ENCODE results near the gene C6orf89.

C6orf89 gene

GRCh38 chr6:36955136-36955535 lies 69.4 kb downstream of the C6orf89 start:
- FAIRE-seq (peak; percentile 45), DNase-seq (ENCODE audit: insufficient read length, low spot score) (no peak)
- peak; percentile 60; the same call in 1 of the 2 replicates for TF ChIP-seq SPI1 (IDR thresholded peaks at IDR 0.05; ENCODE audit: low read depth, low read length)
- TF ChIP-seq POU2F2 (IDR thresholded peaks at IDR 0.05; ENCODE audit: low read depth, low read length) = no peak

- FAIRE-seq = no peak
- DNase-seq (ENCODE audit: insufficient read length, low spot score) = no peak
- TF ChIP-seq PAX5 (IDR thresholded peaks at IDR 0.05; ENCODE audit: insufficient read depth, low read length, severe bottlenecking) (no peak), POLR2A (IDR thresholded peaks at IDR 0.05; ENCODE audit: low read depth, low read length) (no peak), POLR2AphosphoS5 (IDR thresholded peaks at IDR 0.05; ENCODE audit: low read depth, low read length) (no peak), TAF1 (IDR thresholded peaks at IDR 0.05; ENCODE audit: low read depth, low read length) (no peak), SPI1 (IDR thresholded peaks at IDR 0.05; ENCODE audit: low read depth, low read length) (no peak), POU2F2 (IDR thresholded peaks at IDR 0.05; ENCODE audit: low read depth, low read length) (no peak)
Observed at GRCh38 chr6:36955671-36956445, 70.1 kb downstream of the C6orf89 start.

- FAIRE-seq = no peak
- TF ChIP-seq POU2F2 (IDR thresholded peaks at IDR 0.05; ENCODE audit: low read depth, low read length) (no peak), PAX5 (IDR thresholded peaks at IDR 0.05; ENCODE audit: insufficient read depth, low read length, severe bottlenecking) (no peak), SPI1 (IDR thresholded peaks at IDR 0.05; ENCODE audit: low read depth, low read length) (no peak), POLR2A (IDR thresholded peaks at IDR 0.05; ENCODE audit: low read depth, low read length) (no peak), POLR2AphosphoS5 (IDR thresholded peaks at IDR 0.05; ENCODE audit: low read depth, low read length) (no peak), TAF1 (IDR thresholded peaks at IDR 0.05; ENCODE audit: low read depth, low read length) (no peak)
- no peak for DNase-seq (ENCODE audit: insufficient read length, low spot score)
Observed at GRCh38 chr6:36956446-36956820, 70.7 kb downstream of the C6orf89 start.

- FAIRE-seq (no peak), DNase-seq (ENCODE audit: insufficient read length, low spot score) (no peak)
- TF ChIP-seq TAF1 (IDR thresholded peaks at IDR 0.05; ENCODE audit: low read depth, low read length) (no peak), POLR2A (IDR thresholded peaks at IDR 0.05; ENCODE audit: low read depth, low read length) (no peak), POLR2AphosphoS5 (IDR thresholded peaks at IDR 0.05; ENCODE audit: low read depth, low read length) (no peak), SPI1 (IDR thresholded peaks at IDR 0.05; ENCODE audit: low read depth, low read length) (no peak), POU2F2 (IDR thresholded peaks at IDR 0.05; ENCODE audit: low read depth, low read length) (no peak), PAX5 (IDR thresholded peaks at IDR 0.05; ENCODE audit: insufficient read depth, low read length, severe bottlenecking) (no peak)
Observed at GRCh38 chr6:36957773-36958271, 72.1 kb downstream of the C6orf89 start.

- no peak for FAIRE-seq
- no peak for TF ChIP-seq POLR2A (IDR thresholded peaks at IDR 0.05; ENCODE audit: low read depth, low read length)
- TF ChIP-seq POLR2AphosphoS5 (IDR thresholded peaks at IDR 0.05; ENCODE audit: low read depth, low read length) = no peak
- no peak for TF ChIP-seq SPI1 (IDR thresholded peaks at IDR 0.05; ENCODE audit: low read depth, low read length)
- TF ChIP-seq TAF1 (IDR thresholded peaks at IDR 0.05; ENCODE audit: low read depth, low read length) = no peak
- TF ChIP-seq PAX5 (IDR thresholded peaks at IDR 0.05; ENCODE audit: insufficient read depth, low read length, severe bottlenecking) = no peak
- no peak for TF ChIP-seq POU2F2 (IDR thresholded peaks at IDR 0.05; ENCODE audit: low read depth, low read length)
- no peak for DNase-seq (ENCODE audit: insufficient read length, low spot score)
Observed at GRCh38 chr6:36958775-36959554, 73.2 kb downstream of the C6orf89 start.

GRCh38 chr6:36959555-36960250 lies 74.0 kb downstream of the C6orf89 start:
- FAIRE-seq (no peak), DNase-seq (ENCODE audit: insufficient read length, low spot score) (no peak)
- TF ChIP-seq PAX5 (IDR thresholded peaks at IDR 0.05; ENCODE audit: insufficient read depth, low read length, severe bottlenecking) = no peak
- no peak for TF ChIP-seq POLR2A (IDR thresholded peaks at IDR 0.05; ENCODE audit: low read depth, low read length)
- no peak for TF ChIP-seq POLR2AphosphoS5 (IDR thresholded peaks at IDR 0.05; ENCODE audit: low read depth, low read length)
- TF ChIP-seq SPI1 (IDR thresholded peaks at IDR 0.05; ENCODE audit: low read depth, low read length) = no peak
- TF ChIP-seq TAF1 (IDR thresholded peaks at IDR 0.05; ENCODE audit: low read depth, low read length) = no peak
- TF ChIP-seq POU2F2 (IDR thresholded peaks at IDR 0.05; ENCODE audit: low read depth, low read length) = no peak

GRCh38 chr6:36961441-36962435 lies 76.0 kb downstream of the C6orf89 start:
- FAIRE-seq = no peak
- no peak for DNase-seq (ENCODE audit: insufficient read length, low spot score)

GRCh38 chr6:36962874-36963273 lies 77.1 kb downstream of the C6orf89 start:
- peak; percentile 92 for DNase-seq (ENCODE audit: insufficient read length, low spot score)
- TF ChIP-seq SPI1 (IDR thresholded peaks at IDR 0.05; ENCODE audit: low read depth, low read length) = peak; percentile 70
- no peak for TF ChIP-seq POLR2A (IDR thresholded peaks at IDR 0.05; ENCODE audit: low read depth, low read length)
- FAIRE-seq = peak; percentile 77

More at GRCh38 chr6:36961441-36962435, 76.0 kb downstream of the C6orf89 start:
- TF ChIP-seq SPI1 (IDR thresholded peaks at IDR 0.05; ENCODE audit: low read depth, low read length) = no peak
- TF ChIP-seq POLR2A (IDR thresholded peaks at IDR 0.05; ENCODE audit: low read depth, low read length) = no peak
- TF ChIP-seq TAF1 (IDR thresholded peaks at IDR 0.05; ENCODE audit: low read depth, low read length) = no peak
- no peak for TF ChIP-seq POU2F2 (IDR thresholded peaks at IDR 0.05; ENCODE audit: low read depth, low read length)
- TF ChIP-seq PAX5 (IDR thresholded peaks at IDR 0.05; ENCODE audit: insufficient read depth, low read length, severe bottlenecking) = no peak
- TF ChIP-seq POLR2AphosphoS5 (IDR thresholded peaks at IDR 0.05; ENCODE audit: low read depth, low read length) = no peak
